ENCODE data around the gene MPP7.

The MPP7 gene

DNA sequence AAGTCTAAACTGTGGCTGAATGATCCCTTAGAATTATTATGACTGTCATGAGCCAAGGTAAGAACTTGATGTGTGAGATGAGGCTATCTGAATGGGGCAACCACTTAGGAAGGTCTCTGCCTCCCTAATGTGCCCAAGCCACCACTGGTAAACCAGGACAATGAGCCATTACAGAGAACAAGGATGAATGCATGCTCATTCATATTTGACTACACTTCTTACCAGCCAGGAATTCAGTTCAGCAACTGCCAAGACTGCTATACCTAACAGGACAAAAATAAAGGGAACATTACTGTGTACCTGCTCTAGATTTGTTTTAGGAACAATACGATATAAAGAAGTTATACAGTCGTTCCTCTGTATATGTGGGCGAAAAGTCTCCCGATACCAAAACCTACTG is 23.0 kb downstream of the MPP7 start:
- Histone ChIP-seq H2AFZ (ENCODE audit: low read length) (no peak overlapping the region), H3K4me3 (ENCODE audit: low read length, poor library complexity, severe bottlenecking) (no peak overlapping the region), H3K79me2 (ENCODE audit: insufficient read depth, low read length) (no peaks in the 10 kb centered on the region), H3K4me1 (ENCODE audit: insufficient read depth, low read length, poor library complexity, severe bottlenecking) (peaks cover 8% of the 10 kb centered on the region), H3K27me3 (ENCODE audit: insufficient read depth, low read length, poor library complexity, severe bottlenecking) (no peaks in the 10 kb centered on the region), H3K4me2 (ENCODE audit: low read depth, low read length, poor library complexity, severe bottlenecking) (no peak overlapping the region), H3K9me2 (replicated peaks; ENCODE audit: low read depth, low read length) (no peaks in the 10 kb centered on the region), H3K9ac (ENCODE audit: low read depth, low read length, poor library complexity, severe bottlenecking) (no peak overlapping the region), H3F3A (ENCODE audit: low read depth) (no peaks in the 10 kb centered on the region), H3K36me3 (ENCODE audit: insufficient read depth, low read length) (no peaks in the 10 kb centered on the region), H3K9me3 (ENCODE audit: insufficient read depth, low read depth, low read length) (no peaks in the 10 kb centered on the region), H4K20me1 (ENCODE audit: insufficient read depth, low read length, poor library complexity, severe bottlenecking) (no peaks in the 10 kb centered on the region)
- TF ChIP-seq, protein P1, sequence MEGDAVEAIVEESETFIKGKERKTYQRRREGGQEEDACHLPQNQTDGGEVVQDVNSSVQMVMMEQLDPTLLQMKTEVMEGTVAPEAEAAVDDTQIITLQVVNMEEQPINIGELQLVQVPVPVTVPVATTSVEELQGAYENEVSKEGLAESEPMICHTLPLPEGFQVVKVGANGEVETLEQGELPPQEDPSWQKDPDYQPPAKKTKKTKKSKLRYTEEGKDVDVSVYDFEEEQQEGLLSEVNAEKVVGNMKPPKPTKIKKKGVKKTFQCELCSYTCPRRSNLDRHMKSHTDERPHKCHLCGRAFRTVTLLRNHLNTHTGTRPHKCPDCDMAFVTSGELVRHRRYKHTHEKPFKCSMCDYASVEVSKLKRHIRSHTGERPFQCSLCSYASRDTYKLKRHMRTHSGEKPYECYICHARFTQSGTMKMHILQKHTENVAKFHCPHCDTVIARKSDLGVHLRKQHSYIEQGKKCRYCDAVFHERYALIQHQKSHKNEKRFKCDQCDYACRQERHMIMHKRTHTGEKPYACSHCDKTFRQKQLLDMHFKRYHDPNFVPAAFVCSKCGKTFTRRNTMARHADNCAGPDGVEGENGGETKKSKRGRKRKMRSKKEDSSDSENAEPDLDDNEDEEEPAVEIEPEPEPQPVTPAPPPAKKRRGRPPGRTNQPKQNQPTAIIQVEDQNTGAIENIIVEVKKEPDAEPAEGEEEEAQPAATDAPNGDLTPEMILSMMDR (conservative IDR thresholded peaks at IDR 0.05; ENCODE audit: low read length): no peak
- no peak for TF ChIP-seq EZH2phosphoT487 (IDR thresholded peaks at IDR 0.05; ENCODE audit: borderline replicate concordance)

- Histone ChIP-seq H3K79me2 (ENCODE audit: insufficient read depth, low read length) (no peaks in the 10 kb centered on the region), H3K4me1 (ENCODE audit: insufficient read depth, low read length, poor library complexity, severe bottlenecking) (peaks cover 2% of the 10 kb centered on the region), H3K36me3 (ENCODE audit: insufficient read depth, low read length) (no peaks in the 10 kb centered on the region), H4K20me1 (ENCODE audit: insufficient read depth, low read length, poor library complexity, severe bottlenecking) (no peaks in the 10 kb centered on the region), H3K9me3 (ENCODE audit: insufficient read depth, low read depth, low read length) (no peaks in the 10 kb centered on the region), H3K9me2 (replicated peaks; ENCODE audit: low read depth, low read length) (no peaks in the 10 kb centered on the region), H3K9ac (ENCODE audit: low read depth, low read length, poor library complexity, severe bottlenecking) (no peak overlapping the region), H3K4me2 (ENCODE audit: low read depth, low read length, poor library complexity, severe bottlenecking) (no peak overlapping the region), H3K4me3 (ENCODE audit: low read length, poor library complexity, severe bottlenecking) (no peak overlapping the region), H3K27me3 (ENCODE audit: insufficient read depth, low read length, poor library complexity, severe bottlenecking) (no peaks in the 10 kb centered on the region), H2AFZ (ENCODE audit: low read length) (no peak overlapping the region), H3F3A (ENCODE audit: low read depth) (no peaks in the 10 kb centered on the region)
- TF ChIP-seq, protein P1 (conservative IDR thresholded peaks at IDR 0.05; ENCODE audit: low read length): no peak
- no peak for TF ChIP-seq EZH2phosphoT487 (IDR thresholded peaks at IDR 0.05; ENCODE audit: borderline replicate concordance)
Measured at GRCh38 chr10:28278842-28279241, 24.0 kb downstream of the MPP7 start.

DNA sequence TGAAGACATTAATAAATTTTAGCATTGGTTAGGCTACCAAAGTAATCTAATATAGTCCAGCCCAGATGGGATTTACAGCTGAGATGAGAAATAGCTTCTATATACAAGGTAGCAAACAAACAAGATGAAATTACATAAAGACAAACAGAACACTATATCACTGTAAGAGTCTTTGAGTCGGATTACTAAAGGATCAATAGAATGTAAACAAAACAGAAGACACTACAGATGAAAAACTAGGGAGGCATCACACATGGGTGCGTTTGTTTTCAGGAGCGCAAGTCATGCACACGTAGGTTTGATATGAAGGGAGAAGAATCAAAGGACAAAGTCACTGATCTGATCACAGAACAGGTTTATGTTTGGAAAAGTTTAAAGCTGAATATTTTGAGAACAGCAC is 26.5 kb downstream of the MPP7 start:
- no peak overlapping the region for H2AFZ ChIP-seq (ENCODE audit: low read length)
- H3K9me2 ChIP-seq (replicated peaks; ENCODE audit: low read depth, low read length): no peaks in the 10 kb centered on the region
- H3K4me3 ChIP-seq (ENCODE audit: low read length, poor library complexity, severe bottlenecking): no peak overlapping the region
- no peaks in the 10 kb centered on the region for H3K79me2 ChIP-seq (ENCODE audit: insufficient read depth, low read length)
- no peak overlapping the region for H3K4me2 ChIP-seq (ENCODE audit: low read depth, low read length, poor library complexity, severe bottlenecking)
- no peaks in the 10 kb centered on the region for H3K4me1 ChIP-seq (ENCODE audit: insufficient read depth, low read length, poor library complexity, severe bottlenecking)
- no peaks in the 10 kb centered on the region for H4K20me1 ChIP-seq (ENCODE audit: insufficient read depth, low read length, poor library complexity, severe bottlenecking)
- H3K36me3 ChIP-seq (ENCODE audit: insufficient read depth, low read length): no peaks in the 10 kb centered on the region
- no peak overlapping the region for H3K9ac ChIP-seq (ENCODE audit: low read depth, low read length, poor library complexity, severe bottlenecking)
- no peaks in the 10 kb centered on the region for H3K27me3 ChIP-seq (ENCODE audit: insufficient read depth, low read length, poor library complexity, severe bottlenecking)
- TF ChIP-seq, protein P1 (conservative IDR thresholded peaks at IDR 0.05; ENCODE audit: low read length): no peak
- no peaks in the 10 kb centered on the region for H3F3A ChIP-seq (ENCODE audit: low read depth)
- no peaks in the 10 kb centered on the region for H3K9me3 ChIP-seq (ENCODE audit: insufficient read depth, low read depth, low read length)
